ENCODE data around the gene TRIM49C. TPM values are rescaled to one million over a fixed set of nuclear protein-coding genes. Genes with fewer than 3 reads are reported as not detected.
"Not testable (repeated sequence)": the region's sequence is repeated elsewhere in the genome, so short reads cannot be mapped to it uniquely, and the experiment has no call there.

TRIM49C gene, protein sequence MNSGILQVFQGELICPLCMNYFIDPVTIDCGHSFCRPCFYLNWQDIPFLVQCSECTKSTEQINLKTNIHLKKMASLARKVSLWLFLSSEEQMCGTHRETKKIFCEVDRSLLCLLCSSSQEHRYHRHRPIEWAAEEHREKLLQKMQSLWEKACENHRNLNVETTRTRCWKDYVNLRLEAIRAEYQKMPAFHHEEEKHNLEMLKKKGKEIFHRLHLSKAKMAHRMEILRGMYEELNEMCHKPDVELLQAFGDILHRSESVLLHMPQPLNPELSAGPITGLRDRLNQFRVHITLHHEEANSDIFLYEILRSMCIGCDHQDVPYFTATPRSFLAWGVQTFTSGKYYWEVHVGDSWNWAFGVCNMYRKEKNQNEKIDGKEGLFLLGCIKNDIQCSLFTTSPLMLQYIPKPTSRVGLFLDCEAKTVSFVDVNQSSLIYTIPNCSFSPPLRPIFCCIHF
- total RNA-seq: not detected

DNA sequence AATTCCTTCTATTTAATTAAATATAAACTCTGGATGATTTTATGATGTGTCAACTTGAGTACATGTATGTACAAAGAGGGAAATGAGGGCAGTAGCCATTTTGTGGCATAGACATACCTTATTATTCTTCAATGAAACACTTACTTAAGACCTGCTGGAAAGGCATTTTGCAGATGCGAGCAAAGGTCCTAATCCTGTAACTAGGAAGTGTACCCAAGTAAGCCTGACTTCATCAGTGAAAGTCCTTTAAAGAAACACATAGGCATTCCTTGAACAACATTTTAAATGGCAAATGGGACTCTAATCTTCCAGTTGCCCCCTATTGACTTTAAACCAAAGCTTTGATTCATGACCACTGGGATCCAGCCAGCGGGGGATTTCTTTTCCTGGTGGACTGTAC is at the start of gene TRIM49C:
TRIM49C (plus strand) TSS at position 301 of the 400 bp plus-strand sequence. CDS start 4,106 bp downstream, outside the sequence.
- not testable (repeated sequence) for ATAC-seq (replicated peaks); H3K4me1 Mint-ChIP-seq; H3K4me3 Mint-ChIP-seq; H3K9me3 Mint-ChIP-seq; H3K27me3 Mint-ChIP-seq; H3K27ac Mint-ChIP-seq; H3K36me3 Mint-ChIP-seq (ENCODE audit: low read depth)

- H3K36me3 Mint-ChIP-seq (ENCODE audit: low read depth); H3K27ac Mint-ChIP-seq; H3K4me1 Mint-ChIP-seq; H3K9me3 Mint-ChIP-seq; H3K27me3 Mint-ChIP-seq; ATAC-seq (replicated peaks); H3K4me3 Mint-ChIP-seq: not testable (repeated sequence)
These were observed 6.7 kb upstream of the TRIM49C start for GRCh38 chr11:90024184-90024583.

DNA sequence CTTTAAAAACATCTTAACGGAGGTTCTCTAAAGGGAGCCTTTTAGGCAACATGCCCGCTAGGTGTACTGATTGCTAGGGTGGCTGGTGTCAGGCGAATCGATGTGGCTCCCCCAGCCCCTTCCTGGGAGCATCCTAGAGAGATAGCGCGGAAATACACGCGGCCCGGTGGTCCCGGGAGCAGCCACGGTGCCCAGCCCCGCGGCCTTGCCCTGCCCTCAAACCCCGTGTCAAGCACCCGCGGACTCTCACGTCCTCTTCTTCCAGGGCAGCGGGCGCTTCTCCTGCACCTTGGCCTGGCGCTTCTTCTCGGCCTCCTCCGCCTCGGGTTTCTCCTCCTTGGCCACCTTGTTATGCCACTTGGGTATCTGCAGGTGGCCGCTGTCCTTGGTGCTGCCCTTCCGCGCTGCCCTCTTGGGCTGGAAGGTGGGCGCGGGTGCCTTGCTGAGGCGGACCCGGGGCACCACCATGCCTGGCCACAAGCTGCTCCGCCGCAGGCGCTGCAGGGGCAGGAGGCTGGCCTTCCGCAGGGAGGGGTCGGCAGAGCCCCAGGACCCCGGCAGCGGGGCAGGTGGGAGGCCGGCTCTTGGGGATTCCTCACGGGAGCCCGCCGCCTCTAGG is 20.8 kb downstream of the TRIM49C start:
- not testable (repeated sequence) for H3K36me3 Mint-ChIP-seq (ENCODE audit: low read depth); ATAC-seq (replicated peaks); H3K9me3 Mint-ChIP-seq; H3K4me3 Mint-ChIP-seq; H3K27ac Mint-ChIP-seq; H3K27me3 Mint-ChIP-seq; H3K4me1 Mint-ChIP-seq

DNA sequence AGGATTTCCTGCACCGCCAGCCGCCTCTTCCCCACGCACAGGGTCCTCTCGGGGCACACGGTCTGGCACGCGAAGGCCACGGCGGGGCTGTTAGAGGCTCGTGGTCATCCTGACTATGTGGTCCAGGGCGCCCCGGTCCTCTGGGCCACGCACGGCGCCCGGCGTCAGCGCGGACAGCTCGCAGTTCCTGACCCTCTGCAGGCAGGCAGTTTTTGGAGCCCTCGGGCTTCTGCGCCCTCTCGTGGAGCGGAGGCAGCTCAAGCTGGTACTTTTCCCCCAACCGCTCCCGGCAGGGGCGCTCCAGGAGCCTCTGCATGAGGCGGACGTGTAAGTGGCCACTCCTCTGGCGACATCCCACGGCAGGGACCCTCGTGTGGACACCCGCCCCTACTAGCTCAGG is 21.4 kb downstream of the TRIM49C start:
- H3K36me3 Mint-ChIP-seq (ENCODE audit: low read depth); H3K4me1 Mint-ChIP-seq; H3K27ac Mint-ChIP-seq; H3K9me3 Mint-ChIP-seq; H3K4me3 Mint-ChIP-seq; H3K27me3 Mint-ChIP-seq; ATAC-seq (replicated peaks): not testable (repeated sequence)

DNA sequence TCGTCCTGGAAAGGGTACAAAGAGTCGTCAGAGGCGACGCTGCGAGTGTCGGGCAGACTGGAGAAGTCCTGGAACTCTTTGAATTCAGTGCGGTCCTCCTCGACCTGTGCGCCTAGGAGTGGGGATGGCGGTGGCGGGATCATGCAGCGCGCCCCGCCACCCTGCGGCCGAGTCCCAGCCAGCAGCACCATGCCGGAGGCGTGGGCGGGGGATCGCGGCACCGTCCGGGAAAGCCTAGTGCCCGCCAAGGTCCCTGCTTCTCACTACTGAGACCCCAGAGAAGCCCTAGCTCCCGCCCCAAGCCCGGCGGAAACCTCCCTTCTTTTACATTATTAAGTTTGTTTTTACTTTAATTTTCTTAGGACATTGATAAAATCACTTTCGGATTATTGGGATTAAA is 22.6 kb downstream of the TRIM49C start:
- not testable (repeated sequence) for H3K27ac Mint-ChIP-seq; H3K4me3 Mint-ChIP-seq; H3K27me3 Mint-ChIP-seq; ATAC-seq (replicated peaks); H3K36me3 Mint-ChIP-seq (ENCODE audit: low read depth); H3K9me3 Mint-ChIP-seq; H3K4me1 Mint-ChIP-seq

- H3K9me3 Mint-ChIP-seq; H3K27ac Mint-ChIP-seq; H3K36me3 Mint-ChIP-seq (ENCODE audit: low read depth); H3K27me3 Mint-ChIP-seq; H3K4me1 Mint-ChIP-seq; H3K4me3 Mint-ChIP-seq; ATAC-seq (replicated peaks): not testable (repeated sequence)
These were observed 54.7 kb downstream of the TRIM49C start, which contains the start of gene UBTFL1 for GRCh38 chr11:90085650-90086049. Gene UBTFL1 (plus strand): TSS chr11:90085950. CDS start chr11:90085950, 0 bp downstream.

GRCh38 chr11:90088731-90089130 is 57.8 kb downstream of the TRIM49C start:
- not testable (repeated sequence) for H3K27me3 Mint-ChIP-seq; H3K4me3 Mint-ChIP-seq; H3K9me3 Mint-ChIP-seq; H3K36me3 Mint-ChIP-seq (ENCODE audit: low read depth); ATAC-seq (replicated peaks); H3K27ac Mint-ChIP-seq; H3K4me1 Mint-ChIP-seq

Other genes with a start within 250 kb of the TRIM49C start
- gene TRIM49, start 222.5 kb upstream of the TRIM49C start, total RNA-seq: not detected
- gene TRIM64B, start 152.6 kb upstream of the TRIM49C start, total RNA-seq: not detected
- gene TRIM49D1, start 108.9 kb upstream of the TRIM49C start, total RNA-seq: not detected
- not detected for gene TRIM49D2, start 107.0 kb upstream of the TRIM49C start, total RNA-seq
- gene TRIM64, start 65.1 kb upstream of the TRIM49C start, total RNA-seq: not detected
- gene UBTFL1, start 54.8 kb downstream of the TRIM49C start, total RNA-seq: not detected
- not detected for gene NAALAD2, start 103.6 kb downstream of the TRIM49C start, total RNA-seq
- 100 to 1,000 TPM in 1 of 2 donors, 10 to 100 TPM in 1; 42.9 to 110 TPM for gene CHORDC1, start 191.9 kb downstream of the TRIM49C start, total RNA-seq